SKM-1 (cell line): ENCODE results near the gene PHF2.

Experiments used
- DNase-seq: peaks from one replicate; lab custom pipeline; 2025; ENCODE audit not compliant: unreplicated experiment; lab: John Stamatoyannopoulos, UW

Gene PHF2

DNA sequence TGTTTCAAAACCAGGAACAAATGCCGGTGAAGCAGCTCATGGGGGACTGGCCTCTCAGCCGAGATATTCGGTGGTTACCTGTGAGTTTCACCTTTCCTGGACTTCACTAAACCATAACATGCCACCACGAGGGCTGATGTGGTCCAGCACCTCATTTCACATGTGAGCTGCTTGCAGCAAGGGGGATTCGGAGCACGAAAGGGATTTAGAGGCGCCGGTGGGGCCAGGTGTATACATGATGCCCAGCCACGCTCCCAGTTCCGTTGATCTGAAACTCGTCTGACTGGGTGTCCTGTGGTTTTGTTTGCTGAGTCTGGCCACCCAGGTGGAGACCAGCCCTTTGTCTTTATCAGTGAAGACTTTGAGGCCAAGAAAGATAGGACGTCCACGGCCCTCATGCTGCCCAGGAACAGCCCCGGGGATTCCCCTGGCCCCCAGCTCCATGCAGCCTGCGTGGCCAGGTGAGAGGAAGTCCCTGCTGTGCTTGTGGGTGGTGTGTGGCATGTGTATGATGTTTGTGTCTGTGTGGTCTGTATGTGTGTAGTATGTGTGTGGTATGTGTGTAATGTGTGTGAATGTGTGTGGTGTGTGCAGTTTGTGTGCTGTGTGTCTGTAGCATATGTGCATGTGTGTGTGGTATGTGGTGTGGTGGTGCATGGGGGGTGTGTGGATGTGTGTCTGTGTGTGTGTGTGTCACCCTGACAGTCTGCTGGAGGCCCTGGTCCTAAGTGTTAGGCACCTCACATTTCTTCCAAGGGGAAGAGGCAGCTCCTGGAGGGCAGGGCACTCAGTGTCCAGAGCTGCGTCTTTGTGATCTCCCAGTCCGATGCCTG is 23.4 kb downstream of the PHF2 start:
- no peak for DNase-seq

DNA sequence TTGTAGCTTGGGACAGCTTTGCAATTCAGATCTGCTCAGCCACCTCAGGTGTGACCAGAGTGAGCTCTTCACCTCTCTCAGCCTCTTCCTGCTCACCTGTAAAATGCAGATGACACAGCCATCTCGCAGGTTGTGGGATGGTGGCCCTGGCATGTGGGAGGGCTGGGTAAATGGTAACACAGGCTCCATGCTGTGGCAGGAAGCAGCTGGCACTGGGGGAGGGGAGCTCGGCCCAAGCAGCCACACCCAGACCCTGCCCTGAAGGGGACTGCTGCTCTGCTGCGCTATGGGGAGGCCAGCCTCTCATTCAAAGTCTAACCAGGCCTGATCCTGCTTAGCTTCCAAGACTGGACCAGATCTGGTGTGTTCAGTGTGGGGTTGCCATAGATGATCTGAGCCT is 24.1 kb downstream of the PHF2 start:
- no peak for DNase-seq

DNA sequence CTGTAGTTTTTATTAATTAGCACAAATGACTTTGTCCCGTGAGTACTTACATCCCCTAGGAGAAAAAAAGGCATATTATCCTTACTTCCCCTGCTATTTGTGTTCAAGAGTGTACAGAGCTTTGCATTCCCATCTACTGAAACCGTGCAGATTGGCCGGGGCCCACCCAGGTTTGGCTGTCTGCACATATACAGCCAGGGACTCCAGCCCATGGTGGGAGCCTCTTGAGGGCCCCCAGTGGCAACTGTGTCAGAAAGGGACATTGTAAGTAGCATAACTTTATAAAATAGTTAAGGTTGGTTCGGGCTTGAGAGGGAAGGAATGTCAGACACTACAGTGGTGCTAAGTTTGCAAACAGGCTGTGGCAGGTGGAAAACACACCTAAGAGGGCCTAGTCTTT is 24.7 kb downstream of the PHF2 start:
- no peak for DNase-seq

DNA sequence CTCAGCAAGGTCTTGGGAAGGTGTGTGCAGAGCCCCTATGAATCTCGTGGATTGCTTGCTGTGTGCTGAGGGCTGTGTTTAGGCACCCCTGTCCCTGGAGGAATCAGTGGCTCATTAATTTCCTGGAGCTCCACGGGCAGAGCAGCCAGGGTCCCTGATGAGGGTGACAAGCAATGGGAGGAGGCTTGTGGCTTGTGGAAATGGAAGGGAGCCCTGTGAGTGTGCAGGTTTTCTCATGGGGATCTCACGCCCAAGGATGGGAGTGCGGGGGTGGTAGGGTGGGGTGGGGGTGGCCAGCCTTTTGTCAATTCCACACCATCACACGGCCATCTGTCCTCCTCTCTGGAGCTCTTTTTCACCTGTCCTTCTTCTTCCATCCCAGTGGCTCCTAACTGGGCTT is 25.3 kb downstream of the PHF2 start:
- no peak for DNase-seq

DNA sequence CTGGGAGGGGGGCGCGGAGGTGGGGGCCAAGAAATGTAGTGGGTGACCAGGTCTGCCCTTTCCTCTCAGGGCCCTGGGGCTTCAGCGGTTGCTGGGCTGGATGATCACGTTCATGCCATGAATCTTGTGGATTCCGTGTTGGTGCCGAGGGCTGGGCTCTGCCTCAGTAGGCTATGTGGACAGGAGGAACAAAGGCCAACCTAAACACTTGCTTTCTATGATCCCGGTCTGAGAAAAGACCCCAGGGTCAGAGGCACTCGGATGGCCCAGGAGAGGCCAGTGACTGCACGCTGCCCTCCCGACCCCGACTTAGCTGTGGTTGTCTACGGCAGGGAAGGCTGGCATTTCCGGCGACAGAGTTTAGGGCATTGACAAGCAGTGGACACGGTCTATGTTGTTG is 26.6 kb downstream of the PHF2 start:
- no peak for DNase-seq

DNA sequence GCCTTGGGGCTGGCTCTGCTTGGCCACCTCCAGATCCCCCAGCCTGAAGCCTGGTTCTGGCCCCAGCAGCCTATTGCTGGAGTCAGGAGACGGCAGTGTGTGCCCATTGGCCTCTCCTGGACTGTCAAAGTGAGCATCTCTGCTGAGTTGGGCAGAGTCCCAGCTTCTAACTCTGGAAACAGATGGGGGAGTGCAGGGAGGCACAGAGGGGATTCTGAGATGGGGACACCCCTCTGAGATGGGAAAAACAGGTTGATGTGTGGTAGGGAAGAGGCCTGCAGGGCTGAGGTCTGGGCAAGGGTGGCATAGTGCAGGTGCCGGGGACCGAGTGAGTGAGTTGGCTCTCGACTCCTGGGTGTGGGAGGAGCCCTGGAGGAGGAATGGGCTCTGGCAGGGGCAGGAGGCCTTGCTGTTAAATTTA is 27.5 kb downstream of the PHF2 start:
- DNase-seq, result no peak

DNA sequence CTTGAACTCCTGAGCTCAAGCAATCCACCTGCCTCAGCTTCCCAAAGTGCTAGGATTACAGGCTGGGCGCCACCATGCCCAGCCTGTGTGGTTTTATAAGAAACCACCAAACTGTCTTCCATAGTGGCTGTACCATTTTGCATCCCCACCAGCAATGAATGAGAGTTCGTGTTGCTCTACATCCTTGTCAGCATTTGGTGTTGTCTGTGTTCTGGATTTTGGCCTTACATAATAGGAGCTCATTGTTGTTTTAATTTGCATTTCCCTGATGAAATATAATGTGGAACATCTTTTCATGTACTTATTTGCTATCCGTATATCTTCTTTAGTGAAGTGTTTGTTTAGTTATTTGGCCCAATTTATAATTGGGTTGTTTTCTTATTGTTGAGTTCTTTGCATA is 29.8 kb downstream of the PHF2 start:
- DNase-seq, result no peak

DNA sequence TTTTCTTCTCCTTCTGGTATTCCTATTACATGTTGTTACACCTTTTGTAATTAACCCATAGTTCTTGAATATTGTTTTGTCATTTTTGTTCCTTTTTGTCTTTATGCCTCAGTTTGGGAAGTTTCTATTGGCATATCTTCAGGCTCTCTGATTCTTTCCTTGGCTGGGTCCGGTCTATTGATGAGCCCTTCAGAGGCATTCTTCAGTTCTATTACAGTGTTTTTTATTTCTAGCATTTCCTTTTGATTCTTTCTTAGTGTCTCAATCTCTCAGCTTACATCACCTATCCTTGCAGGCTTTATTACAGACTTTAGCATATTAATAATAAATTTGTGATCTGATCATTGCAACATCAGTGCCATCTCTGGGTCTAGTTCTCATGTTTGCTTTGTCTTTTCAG is 33.8 kb downstream of the PHF2 start:
- DNase-seq, result no peak

DNA sequence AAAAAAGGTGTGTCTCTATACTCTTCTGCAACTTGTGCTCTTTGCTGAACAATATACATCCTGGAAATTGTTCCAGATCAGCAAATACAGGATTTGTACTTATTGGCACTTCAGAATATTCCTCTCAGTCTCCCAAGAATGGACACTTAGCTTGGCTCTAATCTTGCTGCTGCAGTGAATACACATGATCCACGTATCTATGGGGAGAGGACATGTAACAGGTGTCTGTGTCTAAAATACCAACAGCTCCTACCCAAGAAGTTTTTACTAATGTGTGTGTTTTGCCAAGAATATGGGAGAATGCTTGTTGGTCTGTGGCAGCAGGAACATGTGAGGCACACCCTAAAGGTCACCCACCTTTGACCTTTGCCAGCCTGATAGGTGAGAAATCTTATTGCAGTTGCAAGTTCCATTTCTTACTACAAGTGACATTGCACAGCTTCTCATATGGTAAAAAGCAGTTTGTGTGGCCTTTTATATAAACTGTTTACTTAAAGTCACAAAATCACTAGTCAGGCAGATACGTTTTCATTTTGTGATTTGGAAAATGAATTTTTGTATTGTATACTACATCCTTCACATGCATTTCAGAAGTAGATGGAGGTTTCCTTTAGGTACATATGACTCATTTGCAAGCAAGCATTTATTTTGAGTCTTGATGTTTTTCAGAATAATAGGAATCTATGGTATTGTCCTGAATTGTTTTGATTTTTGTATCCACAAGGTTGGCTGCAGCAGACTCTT is 35.8 kb downstream of the PHF2 start:
- no peak for DNase-seq

DNA sequence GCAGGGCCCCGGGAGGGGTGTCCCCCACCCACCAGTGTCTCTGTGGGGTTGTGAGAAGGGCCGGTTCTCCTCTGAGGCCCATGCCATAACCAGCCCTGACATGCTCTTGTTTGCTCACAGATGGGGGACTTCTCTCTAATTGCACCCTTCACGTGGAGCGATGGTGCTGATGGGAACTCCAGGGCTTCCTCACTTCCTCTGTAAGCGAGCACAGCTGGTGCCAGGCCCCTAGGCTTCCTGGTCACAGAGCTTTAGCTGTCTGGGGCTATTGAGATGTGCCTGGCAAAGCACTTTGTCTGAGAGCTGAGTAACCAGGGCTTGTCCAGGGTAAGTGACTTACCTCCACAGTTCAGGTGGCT is 36.4 kb downstream of the PHF2 start:
- DNase-seq, result no peak

DNA sequence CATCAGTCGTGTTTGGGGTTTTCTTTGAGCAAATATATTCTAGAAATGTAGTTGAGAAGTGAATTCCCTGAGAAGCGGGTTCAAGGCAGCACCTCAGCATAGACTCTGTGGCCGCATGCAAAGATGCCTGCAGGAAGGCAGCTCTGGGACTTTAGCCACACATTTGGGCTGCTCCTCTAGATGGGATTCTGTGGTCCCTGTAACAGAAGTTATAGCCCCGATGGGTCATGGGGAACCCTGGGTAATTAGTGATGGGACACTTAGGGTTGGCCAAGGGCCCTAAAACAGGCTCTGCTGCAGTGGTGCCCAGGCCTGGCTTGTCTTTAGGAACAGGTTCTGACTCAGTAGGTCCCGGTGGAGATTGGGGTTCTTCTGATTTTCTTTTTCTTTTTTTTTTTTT is 36.8 kb downstream of the PHF2 start:
- no peak for DNase-seq

DNA sequence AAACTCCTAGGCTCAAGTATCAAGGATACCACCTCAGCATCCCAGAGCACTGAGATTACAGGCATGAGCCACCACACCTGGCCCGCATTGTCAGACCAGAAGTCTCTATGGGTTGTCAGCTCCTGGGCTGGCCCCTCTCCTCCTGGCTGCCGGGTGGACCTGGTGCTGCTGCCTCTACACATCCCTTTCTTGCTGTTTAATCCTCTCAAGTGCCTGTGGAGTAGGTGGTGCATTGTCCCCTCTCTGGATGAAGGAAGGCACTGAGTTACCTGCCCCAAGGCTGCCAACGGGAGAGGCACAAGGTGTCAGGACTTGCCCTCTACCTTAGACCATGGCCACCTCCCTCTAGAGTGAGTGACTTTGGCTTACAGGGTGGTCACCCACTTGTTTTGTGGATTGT is 37.4 kb downstream of the PHF2 start:
- DNase-seq, result no peak

DNA sequence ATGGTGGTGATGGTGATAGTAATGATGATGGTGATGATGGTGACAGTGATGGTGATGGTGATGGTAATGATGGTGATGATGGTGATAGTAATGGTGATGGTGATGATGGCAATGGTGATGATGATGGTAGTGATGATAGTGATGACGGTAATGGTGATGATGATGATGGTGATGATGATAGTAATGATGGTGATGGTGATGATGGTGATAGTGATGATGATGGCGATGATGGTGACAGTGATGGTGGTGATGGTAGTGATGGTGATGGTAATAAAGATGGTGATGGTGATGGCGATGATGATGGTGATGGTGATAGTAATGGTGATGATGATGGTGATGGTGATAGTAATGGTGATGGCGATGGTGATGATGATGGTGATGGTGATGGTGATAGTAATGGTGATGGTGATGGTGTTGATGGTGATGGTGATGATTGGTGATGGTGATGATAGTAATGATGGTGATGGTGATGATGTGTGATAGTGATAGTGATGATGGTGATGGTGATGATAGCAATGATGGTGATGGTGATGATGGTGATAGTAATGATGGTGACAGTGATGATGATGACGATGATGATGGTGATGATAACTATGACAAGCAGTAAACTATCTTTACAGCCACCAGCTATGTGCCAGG is 38.6 kb downstream of the PHF2 start:
- no peak for DNase-seq

DNA sequence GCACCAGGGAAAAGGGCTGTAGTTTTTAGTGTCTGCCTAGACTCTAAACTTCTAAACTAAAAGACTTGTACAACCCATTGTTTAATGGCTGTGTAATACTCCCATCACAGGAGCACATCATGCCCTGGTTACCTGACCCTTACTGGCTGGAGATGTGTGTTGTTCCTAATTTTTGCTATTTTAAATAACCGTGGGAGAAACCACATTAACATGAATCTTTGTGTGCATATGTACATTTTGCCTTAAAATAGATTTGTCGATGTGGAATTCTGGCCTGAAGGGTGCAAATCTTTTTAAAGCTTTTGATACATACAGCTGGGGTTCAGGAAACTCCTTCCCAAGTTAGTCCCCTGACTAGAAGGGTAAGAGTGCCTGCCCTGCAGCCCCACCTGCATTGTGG is 39.7 kb downstream of the PHF2 start:
- DNase-seq, result no peak

DNA sequence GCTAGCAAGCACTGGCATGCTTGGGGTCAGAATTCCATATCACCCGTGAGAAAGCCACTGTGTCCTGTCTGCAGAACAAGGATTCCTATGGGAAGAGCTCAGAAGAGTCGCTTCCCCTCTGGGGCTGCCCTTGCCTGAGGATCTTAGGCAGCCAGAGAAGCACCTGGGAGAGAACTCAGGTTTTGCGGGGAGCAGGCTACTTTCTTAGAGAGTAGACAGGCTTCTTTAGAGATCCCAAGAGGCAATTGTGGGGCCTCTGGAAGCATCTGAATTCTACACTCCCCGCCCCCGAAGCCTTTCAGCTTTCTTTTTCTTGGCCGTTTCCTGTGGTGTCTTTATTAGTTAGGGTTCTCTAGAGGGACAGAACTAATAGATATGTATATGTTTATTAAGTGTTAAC is 40.9 kb downstream of the PHF2 start:
- no peak for DNase-seq

DNA sequence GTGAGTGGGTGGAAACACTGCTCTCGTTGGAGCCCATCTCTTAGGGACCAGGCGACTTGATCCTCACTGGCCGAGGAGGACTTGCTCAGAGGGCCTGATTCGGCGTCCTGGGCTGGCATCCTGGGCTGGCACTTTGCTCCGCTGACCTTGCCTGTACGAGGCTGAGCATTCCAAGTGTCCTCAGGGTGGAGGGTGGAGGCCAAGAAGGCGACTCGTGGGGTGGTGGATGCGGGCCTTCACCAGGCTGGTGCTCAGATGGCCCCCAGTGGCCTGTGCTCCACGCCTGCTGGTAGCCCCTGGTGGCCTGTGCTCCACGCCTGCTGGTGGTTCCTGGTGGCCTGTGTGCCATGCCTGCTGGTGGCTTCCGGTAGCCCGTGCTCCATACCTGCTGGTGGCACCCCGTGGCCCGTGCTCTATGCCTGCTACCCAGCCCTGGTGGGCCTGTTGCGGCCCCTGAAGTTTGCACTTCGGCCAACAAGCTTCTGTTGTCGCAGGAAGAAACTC is 42.9 kb downstream of the PHF2 start:
- no peak for DNase-seq

DNA sequence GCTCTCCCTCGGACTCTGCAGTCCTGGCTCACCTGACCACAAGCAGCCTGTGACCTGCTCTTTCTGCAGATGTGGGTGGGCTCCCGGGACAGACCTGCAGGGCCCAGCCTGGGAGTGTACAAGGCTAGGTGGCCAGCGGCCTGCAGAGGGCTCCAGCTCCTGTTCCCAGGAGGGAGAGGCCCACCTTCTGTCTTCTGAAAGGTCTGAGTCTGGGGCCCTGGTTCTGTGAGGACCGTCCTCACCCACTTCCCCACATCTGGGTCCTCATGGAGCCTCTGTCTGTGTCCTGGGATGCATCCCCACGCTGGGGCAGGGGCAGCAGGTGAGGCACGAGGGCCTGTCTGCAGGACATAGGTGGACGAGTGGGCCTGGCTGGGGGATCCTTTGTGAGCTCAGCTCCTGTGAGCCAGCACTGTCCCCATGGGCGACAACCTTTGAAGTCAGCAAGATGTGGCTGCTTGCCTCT is 43.7 kb downstream of the PHF2 start:
- no peak for DNase-seq

DNA sequence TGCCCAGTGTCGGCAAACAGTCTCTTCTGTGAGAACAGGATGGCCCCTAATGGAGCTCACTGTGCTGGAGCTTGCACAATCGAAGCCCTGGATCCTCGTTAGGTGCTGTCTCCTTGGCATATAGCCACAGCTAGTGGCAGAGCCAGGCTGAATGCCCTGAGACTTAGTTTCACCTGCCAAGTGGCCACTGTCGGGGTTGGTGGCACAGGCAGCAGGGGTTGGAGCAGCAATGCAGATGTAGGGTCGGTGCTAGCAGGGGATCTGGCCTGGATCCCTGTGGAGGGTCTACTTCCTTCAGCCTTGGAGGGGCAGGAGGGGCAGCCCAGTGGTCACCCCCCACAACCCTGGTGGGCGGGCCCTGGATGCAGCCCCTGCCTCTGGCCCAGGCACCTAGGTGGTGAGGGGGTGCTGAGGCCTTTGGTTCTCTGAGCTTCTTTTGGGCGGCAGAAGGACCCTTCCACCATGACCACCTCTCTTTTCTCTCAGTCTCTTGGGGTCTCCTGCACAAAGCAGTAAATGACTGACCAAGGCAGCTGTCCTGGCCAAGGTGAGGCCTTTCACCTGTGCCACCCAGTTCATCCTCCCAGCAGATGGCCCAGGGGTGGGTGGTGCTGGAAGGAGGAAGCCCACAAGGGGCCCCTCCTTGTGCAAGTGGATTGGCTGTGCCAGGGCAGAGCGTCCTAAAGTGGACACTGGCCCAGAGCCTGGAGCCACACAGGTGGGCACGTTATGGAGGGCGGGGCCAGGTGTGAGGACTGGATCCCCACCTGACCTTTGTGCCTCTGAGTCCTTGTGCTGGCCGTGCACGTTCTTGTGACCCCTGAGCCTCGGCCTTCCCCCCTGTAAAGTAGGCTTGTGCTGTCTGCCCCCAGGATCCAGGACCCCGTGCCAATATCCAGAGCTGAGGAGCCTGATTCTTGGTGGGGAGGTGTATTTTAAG is 44.8 kb downstream of the PHF2 start:
- no peak for DNase-seq

DNA sequence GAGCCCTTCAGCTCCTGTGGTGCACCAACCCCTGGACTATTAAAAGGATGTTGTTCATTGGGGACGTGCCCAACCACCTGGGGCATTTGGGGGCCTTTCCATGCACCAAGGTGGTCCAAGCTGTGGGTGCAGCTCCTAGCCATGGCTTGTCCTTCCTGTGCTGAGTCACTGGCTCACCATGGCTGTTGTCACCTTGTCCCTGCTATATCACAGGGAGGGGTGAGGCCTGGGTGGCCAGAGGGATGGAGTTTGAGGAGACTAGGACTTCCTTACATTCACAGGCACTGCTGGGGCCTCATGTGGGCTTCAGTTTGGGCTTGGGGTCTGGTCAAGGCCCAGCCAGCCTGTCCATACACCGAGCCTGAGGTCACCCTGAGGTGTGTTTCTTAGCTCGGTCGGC is 45.5 kb downstream of the PHF2 start:
- DNase-seq, result no peak

DNA sequence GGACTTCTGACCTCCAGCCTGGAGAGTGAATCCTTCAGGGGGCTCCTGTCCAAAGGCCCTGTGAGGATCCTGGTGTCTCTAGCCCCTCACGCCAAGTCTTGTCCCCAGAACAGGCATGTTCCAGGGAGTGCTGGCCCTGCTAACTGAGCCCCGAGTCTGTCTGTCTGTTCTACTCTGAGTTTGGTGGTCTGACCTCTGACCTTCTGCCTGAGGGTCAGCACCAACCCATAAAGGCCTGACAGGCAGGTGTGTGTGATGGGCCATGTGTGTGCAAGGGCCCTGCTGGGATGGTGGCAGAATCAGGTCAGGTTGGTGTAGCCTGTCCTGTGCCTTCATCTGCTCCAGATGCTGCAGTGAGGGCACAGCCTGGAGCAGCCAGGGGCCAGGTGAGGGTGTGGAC is 46.3 kb downstream of the PHF2 start:
- DNase-seq, result no peak

DNA sequence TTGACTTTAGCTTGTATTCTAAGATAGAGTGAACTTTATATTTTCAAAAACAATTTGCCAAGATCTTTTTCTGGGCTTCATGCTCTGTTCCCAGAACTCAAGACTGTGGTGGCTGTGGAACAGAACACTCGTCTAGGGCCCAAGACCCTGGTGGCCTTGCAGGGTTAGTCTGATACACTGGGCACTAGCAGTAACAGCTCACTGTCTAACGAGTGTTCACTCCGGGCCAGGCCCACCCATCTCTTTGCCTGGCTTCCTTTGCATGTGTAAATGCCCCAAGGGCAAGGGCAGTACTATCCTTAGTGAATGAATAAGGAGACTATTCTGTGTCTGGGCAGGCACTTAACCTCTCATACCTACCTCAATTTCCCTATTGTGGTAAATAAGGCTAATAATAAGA is 47.4 kb downstream of the PHF2 start:
- DNase-seq, result no peak
